Activated T-cell treated with anti-CD3 and anti-CD28 coated beads for 1 hour (primary cell): Measurements from ENCODE around the gene SP140.
A peak's percentile ranks its signal among the peaks of the same experiment; 100 is the strongest.
"Not testable (repeated sequence)": the region's sequence is repeated elsewhere in the genome, so short reads cannot be mapped to it uniquely, and the experiment has no call there.

ENCODE experiments used
- DNase-seq: peaks from one replicate; pipeline ENCODE4 v3.0.0-alpha.2; 2020; ENCODE audit warnings: low read depth

SP140 gene

DNA sequence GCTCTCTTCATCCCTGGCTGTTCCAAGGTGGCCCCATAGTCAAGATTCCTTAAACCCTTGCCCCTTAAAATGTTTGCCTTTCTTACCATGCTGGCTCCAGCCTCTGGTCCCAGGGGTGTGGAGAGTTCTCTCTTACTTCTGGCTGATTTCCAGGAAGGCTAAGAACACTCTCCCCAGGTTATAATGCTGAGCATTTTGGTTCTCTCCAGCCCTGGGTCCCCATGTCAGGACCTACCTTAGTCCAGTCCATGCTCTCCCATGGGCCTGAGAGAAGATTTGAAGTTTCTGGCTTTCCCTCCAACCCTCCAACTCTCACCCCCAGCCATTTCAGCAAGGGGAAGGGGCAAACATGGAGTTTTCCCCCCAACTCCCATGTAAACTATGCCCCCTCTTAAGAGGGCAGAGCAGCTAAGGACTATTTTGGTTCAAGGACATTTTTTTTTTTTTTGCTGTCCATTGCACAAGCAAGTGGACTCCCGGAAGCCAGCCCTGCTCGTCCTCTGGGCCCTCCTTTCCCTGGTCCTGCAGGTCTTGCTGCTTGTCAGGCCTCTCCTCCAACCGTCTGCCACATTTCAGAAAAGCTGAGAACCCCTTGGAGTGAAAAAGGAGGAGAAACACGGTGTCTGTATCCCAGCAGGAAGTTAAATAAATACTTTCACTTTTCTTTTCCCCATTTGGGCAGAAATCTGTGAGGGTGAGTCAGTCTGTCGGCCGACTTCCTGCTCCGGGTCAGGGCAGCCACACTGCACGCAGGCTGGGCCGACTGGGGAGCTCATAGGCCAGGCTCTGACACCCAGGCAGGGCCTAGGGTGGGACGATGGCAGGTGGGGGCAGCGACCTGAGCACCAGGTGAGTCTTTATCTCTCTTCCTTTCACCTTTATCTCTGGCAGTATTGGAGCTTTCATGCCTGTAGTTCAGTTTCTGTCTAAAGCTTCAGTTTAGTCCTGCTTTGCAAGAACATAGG, 101.2 kb downstream of the SP140 start, which contains the start of gene SP140L:
SP140L (plus strand) TSS at position 741 of the 965 bp plus-strand sequence; CDS start at position 818, 77 bp downstream.
- peak; percentile 64 for DNase-seq

DNA sequence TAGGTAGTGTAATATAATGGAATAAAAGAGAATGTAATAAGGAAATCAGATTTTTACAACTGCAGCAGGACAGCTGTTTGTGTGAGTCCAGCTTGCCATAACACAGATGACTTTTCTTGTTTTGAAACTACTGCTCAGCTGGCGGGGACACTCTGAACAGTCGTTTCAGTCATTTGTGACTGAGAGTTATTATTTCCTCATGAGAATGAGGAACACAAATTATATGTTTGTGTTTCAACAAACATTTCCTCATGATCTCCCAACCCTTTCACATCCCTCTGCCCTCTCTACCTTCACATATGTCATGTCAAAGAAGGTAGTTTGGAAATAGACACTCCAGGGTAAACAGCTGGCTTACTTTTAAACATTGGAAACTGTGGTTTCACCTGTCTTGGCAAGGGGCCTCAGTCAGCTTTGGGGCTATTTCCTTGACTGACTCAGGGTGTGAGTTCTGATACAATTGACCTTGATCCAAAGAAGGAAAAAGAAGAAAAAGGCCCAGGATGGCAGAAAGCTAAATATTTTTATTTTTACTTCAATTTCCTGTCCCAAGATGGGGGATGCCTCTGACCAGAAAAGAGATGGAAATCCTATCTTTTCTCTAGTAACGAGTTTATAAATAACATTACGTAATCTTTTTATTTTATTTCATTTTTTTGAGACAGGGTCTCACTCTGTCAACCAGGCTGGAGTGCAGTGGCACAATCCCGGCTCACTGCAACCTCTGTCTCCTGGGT, 102.0 kb downstream of the SP140 start:
- DNase-seq = no peak

DNA sequence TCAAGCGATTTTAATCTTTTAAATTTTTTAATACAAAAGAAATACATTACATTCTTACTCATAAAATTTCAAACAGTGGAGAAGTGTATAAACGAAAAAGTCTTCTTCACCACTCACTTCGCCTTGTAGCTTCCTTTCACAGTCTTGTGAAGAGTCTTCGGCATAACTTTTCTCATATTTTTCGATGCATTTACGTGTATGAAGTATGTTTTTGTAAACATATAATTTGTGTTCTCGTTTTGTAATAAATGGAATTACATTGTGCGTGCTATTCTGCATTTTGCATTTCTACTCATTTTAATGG, 102.6 kb downstream of the SP140 start:
- no peak for DNase-seq

DNA sequence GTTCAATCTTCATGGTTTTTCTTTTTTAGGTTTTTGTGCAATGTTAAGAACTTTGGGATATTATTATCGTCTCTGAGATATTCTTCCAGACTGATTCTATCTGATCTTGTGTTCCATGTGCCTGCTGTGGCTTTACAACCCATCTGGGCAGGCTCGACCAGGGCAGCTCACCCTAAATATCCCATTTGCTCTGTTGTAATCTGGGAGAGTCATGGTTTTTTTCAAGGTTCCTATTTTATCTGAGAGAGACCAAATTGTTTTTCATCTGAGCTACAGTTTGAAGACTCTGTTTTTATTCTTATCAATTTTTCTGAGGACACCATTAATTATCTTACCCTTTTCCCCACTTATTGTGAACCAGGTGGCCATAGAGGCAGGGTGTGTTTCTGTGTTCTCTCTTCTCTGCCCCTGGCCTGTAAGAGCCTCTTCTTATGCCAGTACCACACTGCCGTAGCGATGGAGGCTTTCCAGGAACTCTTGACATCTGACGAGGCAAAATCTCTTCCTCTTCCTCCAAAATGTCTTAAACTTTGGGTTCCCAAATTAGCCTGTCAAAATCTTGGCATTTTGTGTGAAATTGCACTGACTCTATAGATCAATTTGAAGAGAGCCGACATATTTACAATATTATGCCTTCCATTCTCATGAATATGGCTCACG, 104.5 kb downstream of the SP140 start:
- no peak for DNase-seq

DNA sequence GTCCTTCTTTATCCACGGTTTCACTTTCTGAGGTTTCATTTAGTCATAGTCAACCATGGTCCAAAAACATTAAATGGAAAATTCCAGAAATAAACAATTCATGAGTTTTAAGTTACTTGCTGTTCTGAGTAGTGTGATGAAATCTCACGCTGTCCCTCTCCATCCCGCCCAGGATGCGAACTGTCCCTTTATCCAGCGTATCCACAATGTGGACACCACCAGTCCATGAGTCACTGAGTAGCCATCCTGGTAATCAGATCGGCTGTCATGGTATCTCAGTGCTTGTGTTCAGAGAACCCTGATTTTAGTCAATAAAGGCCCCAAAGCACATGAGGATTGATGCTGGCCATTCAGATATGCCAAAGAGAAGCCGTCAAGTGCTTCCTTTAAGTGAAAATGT, 105.2 kb downstream of the SP140 start:
- DNase-seq = no peak

DNA sequence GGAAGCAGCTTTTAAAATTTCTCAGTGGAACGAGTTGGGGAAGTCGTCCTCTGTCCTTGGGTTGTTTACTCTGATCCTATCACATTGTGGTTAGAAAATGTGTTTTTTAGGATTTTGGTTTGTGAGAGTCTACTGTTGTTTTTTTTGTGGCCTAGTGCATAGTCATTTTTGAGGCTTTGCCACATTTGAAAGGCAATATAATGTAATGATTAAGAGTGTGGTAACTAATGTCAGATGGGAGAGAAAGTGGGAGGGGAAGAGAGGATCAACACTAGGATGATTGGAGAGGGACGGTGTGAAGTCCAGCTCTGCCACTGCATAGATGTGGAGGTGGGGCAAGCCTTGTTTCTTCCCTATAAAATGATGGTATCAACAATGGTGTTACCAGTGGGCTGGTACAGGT, 109.9 kb downstream of the SP140 start:
- DNase-seq = no peak

DNA sequence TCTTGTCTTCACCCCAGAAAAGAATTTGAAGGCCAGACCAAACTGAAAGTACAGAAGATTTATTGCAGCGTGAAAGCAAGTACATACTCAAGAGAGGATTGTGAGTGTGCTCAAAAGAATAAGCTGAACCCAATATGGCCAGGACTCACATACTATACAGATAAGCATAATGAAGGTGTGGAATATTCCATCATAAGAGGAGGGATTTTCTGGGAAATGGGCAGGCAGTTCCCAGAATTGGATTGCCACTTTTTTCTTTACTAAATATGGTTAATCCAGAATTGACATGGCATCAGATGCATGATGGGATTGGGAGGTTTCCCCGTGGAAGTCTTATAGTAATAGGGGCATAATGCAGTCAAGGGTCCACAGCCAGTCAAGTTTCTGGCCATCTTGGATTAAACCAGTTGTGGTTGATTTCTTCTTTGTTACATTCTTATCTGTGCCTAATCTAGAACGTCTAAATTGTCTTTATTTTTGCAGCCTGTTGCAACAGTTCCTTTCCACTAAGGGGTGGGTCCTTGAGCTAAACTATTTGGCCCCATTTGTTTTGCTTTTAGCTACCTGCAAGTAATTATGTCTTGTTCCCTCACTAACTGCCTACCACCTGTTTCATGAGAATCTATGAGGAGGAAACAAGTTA, 110.4 kb downstream of the SP140 start:
- DNase-seq = no peak

DNA sequence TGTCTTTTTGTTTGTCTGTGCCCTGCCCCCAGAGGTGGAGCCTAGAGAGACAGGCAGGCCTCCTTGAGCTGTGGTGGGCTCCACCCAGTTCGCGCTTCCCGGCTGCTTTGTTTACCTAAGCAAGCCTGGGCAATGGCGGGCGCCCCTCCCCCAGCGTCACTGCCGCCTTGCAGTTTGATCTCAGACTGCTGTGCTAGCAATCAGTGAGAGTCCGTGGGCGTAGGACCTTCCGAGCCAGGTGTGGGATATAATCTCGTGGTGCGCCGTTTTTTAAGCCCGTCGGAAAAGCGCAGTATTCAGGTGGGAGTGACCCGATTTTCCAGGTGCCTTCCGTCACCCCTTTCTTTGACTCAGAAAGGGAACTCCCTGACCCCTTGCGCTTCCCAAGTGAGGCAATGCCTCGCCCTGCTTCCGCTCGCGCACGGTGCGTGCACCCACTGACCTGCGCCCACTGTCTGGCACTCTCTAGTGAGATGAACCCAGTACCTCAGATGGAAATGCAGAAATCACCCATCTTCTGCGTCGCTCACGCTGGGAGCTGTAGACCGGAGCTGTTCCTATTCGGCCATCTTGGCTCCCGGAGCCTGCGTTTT, 116.5 kb downstream of the SP140 start:
- not testable (repeated sequence) for DNase-seq

DNA sequence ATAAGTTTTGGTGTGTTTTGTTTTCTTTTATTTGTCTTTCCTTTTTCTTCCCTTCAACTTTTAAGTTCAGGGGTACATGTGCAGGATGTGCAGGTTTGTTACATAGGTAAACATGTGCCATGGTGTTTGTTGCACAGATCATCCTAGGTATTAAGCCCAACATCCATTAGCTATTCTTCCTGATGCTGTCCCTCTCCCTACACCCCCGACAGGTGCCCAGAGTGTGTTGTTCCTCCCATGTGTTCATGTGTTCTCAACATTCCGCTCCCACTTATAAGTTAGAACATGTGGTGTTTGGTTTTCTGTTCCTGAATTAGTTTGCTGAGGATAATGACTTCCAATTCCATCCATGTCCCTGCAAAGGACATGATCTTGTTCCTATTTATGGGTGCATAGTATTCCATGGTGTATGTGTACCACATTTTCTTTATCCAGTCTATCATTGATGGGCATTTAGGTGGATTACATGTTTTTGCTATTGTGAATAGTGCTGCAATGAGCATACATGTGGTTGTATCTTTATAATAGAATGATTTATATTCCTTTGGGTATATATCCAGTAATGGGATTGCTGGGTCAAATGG, 117.6 kb downstream of the SP140 start:
- not testable (repeated sequence) for DNase-seq

DNA sequence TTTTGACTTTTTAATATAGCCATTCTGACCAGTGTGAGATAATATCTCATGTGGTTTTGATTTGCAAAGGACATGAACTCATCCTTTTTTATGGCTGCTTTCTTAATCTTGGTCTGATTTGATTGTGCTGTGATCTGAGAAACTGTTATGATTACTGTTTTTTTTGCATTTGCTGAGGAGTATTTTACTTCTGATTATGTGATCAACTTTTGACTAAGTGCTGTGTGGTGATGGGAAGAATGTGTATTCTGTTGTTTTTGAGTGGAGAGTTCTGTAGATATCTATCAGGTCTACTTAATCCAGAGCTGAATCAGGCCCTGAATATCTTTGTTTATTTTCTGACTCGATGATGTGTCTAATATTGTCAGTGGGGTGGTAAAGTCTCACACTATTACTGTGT, 118.2 kb downstream of the SP140 start:
- no peak for DNase-seq

DNA sequence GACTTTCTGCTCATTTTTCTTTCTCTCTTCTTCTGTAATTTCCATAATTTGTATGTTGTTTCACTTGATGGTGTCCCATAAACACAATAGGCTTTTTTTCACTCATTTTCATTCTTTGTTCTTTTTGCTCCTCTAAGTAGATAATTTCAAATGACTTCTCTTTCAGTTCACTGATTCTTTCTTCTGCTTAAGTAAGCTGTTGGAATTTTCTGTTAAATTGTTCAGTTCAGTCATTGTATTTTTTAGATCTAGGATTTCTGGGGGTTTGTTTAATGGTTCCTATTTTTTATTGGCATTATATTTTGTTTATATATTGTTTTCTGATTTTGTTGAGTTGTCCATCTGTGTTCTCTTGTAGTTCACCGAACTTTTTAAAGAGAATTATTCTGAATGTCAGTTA, 120.9 kb downstream of the SP140 start:
- no peak for DNase-seq

DNA sequence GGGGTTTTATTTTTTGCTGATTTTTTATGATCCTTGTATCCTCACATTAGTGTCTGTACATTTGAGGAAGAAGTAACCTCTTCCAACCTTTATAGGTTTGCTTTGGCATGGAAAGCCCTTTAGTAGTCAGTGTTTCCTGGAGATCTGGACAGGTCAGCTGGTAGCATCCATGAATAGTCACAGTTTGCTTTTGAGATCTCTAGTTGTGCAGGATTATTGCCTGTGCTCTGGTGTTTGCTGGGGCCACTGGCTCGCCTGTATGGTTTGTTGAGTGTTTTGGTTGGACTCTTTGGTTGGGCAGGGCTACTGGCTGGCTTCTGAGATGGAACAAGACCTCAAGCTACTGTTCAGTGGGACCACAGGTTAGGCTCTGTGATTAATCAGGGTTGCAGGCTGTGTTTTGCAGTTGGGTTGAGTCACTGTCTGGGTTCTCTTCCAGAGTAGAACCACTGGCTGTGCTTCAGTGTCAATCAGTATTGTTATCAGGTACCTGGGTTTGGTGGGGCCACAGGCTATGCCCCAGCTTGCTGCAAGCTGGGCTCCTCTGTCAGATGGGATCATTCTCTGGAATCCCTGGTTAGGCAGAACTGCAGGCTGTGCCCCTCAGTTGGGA, 121.5 kb downstream of the SP140 start:
- no peak for DNase-seq

DNA sequence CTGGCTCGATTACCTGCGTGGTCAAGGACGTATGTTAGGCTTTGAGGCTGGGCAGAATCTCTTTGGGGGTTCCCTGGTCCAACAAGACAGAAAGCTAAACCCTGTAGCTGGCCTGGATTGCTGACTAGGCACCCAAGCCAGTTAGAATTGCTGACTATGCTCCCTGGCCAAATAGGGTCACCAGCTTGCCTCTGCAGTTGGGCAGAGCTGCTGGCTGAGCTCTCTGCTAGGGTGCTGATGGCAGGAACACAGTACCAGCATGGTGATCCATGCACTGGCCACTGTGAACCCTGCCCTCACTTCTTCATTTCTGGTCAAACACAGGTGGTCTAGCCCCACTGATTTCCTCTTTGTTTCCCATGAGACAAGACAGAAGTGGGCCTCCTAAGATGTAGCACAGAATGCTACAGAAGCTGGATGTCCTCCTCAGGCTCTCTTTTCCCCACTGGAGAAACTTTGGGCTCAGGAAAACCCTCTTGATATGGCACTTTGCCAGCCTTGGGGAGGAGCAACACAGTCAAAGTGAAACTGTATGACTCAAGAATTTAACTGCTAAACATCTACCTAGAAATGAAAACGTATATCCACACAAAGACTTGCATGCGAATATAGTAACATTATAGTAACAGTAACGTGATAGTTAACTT, 122.2 kb downstream of the SP140 start:
- no peak for DNase-seq

DNA sequence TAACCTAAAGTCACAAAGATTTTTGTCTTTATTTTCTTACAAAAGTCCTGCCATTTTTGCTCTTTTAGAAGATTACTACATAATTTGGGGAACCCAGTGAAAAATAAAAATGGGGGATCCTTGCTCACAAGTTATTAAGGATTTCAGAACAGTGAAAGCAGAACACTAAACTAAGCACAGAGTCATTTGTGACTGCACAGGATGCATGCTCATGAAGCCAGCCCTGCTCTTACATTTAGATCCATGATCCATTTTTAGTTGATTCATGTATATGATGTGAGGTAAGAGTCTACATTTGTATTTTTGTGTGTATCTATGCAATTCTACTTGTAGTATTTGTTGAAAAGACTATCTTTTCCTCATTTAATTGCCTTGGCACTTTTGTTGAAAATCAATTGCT, 123.3 kb downstream of the SP140 start:
- DNase-seq = no peak

DNA sequence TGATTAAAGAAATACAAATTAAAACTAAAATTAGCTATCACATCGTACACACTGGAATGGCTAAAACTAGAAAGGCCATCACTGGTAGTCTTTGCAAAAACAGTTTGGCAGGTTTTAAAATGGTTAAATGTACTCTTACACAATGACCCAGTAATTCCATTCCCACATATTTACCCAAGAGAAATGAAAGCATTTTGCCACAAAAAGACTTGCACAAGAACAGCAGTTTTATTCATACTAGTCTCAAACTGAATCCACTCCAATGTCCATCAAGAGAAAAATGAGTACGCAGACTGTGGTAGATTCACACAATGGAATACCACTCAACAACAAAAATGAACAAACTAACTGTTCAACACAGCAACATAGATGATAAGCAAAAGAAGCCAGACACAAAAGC, 130.5 kb downstream of the SP140 start:
- DNase-seq = no peak

DNA sequence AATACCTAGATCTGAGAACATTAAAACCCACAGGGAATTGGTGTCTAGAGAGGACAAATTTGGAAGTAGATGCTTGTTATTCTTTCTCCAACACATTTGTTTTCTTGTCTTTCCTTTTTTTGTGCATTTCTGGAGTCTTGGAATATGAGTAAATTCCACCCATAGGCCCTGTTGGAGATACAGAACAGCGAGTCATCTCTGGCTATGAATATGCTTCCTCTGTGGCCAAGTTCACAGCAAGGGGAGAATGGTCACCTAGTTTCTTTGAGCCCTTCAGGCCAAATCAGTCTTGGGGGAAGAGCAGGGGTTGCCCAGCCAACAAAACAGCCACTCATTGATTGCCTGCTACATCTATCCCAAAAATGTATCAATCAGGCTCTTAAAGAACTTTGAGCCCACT, 132.8 kb downstream of the SP140 start:
- no peak for DNase-seq

DNA sequence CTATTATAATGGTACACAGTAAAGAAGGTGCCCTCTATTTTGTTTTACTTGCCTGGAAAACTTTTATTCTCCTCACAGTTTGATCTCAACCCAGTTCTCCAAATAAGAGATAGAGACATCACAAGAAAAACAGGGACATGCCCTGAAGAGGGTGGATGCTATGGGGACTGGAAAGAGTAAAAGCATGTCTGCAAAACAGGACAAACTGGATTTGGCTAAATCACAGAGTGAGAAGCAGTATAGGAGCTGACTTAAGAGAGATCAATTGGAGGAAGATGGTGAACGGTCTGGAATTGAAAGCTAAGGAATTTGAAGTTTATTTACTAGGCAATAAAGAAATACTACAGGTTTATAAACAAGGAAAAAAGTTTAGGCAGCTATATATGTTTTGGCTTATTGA, 134.5 kb downstream of the SP140 start:
- no peak for DNase-seq

DNA sequence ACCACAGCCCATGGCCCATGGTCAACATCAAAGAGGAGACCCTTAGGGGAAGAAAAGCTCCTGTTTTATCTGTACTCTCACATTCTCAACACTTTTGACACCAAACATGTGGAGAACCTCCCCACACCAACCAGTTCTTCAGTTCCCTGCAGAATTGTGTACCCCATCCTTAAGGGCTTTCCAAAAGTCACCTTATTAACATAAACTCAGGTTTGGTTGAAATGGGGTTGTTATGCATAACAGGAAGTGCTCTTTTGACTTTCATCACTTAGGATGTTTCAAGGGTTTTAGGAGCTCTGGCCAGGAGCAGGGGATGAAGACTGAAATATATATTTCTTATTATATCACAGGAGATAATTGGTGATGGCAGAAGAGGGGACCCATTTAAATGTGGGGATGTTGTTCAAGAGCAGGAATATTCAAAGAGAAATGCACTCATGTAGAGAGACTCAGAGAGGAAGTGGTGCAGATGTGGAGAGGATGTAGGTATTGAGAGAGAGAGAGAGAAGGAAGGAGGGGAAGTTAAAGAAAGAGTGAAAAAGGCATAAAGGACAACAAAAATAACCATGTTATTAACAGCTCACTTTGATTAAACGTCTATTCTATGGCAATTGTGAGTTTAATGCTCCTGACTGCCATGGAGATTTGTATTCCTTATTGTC, 136.6 kb downstream of the SP140 start:
- no peak for DNase-seq
